ENCODE measurements around the gene BHMT. TPM values are rescaled to one million over a fixed set of nuclear protein-coding genes. Genes with fewer than 3 reads are reported as not detected.

Gene BHMT
- total RNA-seq, 1 donor from 2014 or later = not detected

DNA sequence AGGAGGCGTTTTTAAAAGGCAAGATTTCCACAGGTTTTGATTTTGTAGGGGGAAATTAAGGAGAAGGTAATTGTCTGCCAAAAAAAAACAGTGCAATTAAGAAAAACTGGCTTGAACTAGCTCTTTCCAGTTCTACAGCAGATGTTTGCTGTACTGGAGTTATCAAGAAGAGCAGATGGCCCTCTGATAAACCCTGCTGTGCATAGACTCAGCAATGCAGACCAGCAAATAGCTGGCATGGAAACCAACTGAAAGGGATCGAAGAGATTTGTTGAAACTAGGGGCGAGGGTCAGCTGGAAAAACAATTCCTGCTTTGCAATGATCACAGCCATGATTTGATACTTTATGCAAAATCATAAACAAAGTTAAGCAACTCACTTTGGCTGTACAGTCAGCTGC, 17.8 kb upstream of the BHMT start:
- Mint-ChIP-seq H3K27me3 (ENCODE audit: low read depth, unreplicated experiment) (no peaks in the 10 kb centered on the region), H3K4me1 (ENCODE audit: low read depth, unreplicated experiment) (no peaks in the 10 kb centered on the region), H3K27ac (ENCODE audit: unreplicated experiment) (no peak overlapping the region), H3K9me3 (ENCODE audit: unreplicated experiment) (no peaks in the 10 kb centered on the region), H3K4me3 (ENCODE audit: unreplicated experiment) (no peak overlapping the region), H3K36me3 (ENCODE audit: low read depth, unreplicated experiment) (no peaks in the 10 kb centered on the region)
- DNase-seq (ENCODE audit: low read depth) = no peak
- no peak for FAIRE-seq
- Histone ChIP-seq H3K36me3 (ENCODE audit: insufficient read depth, low read length) (no peaks in the 10 kb centered on the region), H3K9ac (ENCODE audit: low read length) (no peak overlapping the region), H3K4me3 (ENCODE audit: insufficient read depth, low read depth, low read length) (no peak overlapping the region), H2AFZ (ENCODE audit: low read depth, low read length) (no peak overlapping the region), H3K27me3 (ENCODE audit: insufficient read depth, low read length) (peaks cover 5% of the 10 kb centered on the region), H4K20me1 (ENCODE audit: insufficient read depth, low read length) (no peaks in the 10 kb centered on the region), H3K27ac (ENCODE audit: low read depth, low read length) (no peak overlapping the region), H3K79me2 (ENCODE audit: insufficient read depth, low read length) (no peaks in the 10 kb centered on the region), H3K4me1 (ENCODE audit: insufficient read depth, low read length) (no peaks in the 10 kb centered on the region), H3K9me3 (ENCODE audit: insufficient read depth, low read depth, low read length) (no peaks in the 10 kb centered on the region), H3K4me2 (ENCODE audit: low read length) (no peak overlapping the region)
- TF ChIP-seq EZH2 (IDR thresholded peaks at IDR 0.05; ENCODE audit: insufficient read depth, low read length) = no peak
- no peak for TF ChIP-seq CTCF (IDR thresholded peaks at IDR 0.05; ENCODE audit: insufficient read depth, low read depth, low read length)

- Mint-ChIP-seq H3K4me3 (ENCODE audit: unreplicated experiment) (no peak overlapping the region), H3K27me3 (ENCODE audit: low read depth, unreplicated experiment) (peaks cover 10% of the 10 kb centered on the region), H3K4me1 (ENCODE audit: low read depth, unreplicated experiment) (peaks cover 4% of the 10 kb centered on the region), H3K27ac (ENCODE audit: unreplicated experiment) (no peak overlapping the region), H3K9me3 (ENCODE audit: unreplicated experiment) (peaks cover 6% of the 10 kb centered on the region), H3K36me3 (ENCODE audit: low read depth, unreplicated experiment) (no peaks in the 10 kb centered on the region)
- no peaks in the 10 kb centered on the region for H3K4me1 ChIP-seq (ENCODE audit: insufficient read depth, low read length)
- no peaks in the 10 kb centered on the region for H3K36me3 ChIP-seq (ENCODE audit: insufficient read depth, low read length)
- FAIRE-seq = no peak
- H3K27ac ChIP-seq (ENCODE audit: low read depth, low read length) = no peak overlapping the region
- H3K27me3 ChIP-seq (ENCODE audit: insufficient read depth, low read length) = peaks cover 8% of the 10 kb centered on the region
- DNase-seq (ENCODE audit: low read depth) = no peak
- H3K9ac ChIP-seq (ENCODE audit: low read length) = no peak overlapping the region
- H4K20me1 ChIP-seq (ENCODE audit: insufficient read depth, low read length) = no peaks in the 10 kb centered on the region
- H3K4me3 ChIP-seq (ENCODE audit: insufficient read depth, low read depth, low read length) = no peak overlapping the region
- TF ChIP-seq CTCF (IDR thresholded peaks at IDR 0.05; ENCODE audit: insufficient read depth, low read depth, low read length) (no peak), EZH2 (IDR thresholded peaks at IDR 0.05; ENCODE audit: insufficient read depth, low read length) (no peak)
- H2AFZ ChIP-seq (ENCODE audit: low read depth, low read length) = no peak overlapping the region
- H3K79me2 ChIP-seq (ENCODE audit: insufficient read depth, low read length) = no peaks in the 10 kb centered on the region
- no peaks in the 10 kb centered on the region for H3K9me3 ChIP-seq (ENCODE audit: insufficient read depth, low read depth, low read length)
- no peak overlapping the region for H3K4me2 ChIP-seq (ENCODE audit: low read length)
These were observed 5.7 kb upstream of the BHMT start for GRCh38 chr5:79105868-79106267.

GRCh38 chr5:79107020-79107796, 4.4 kb upstream of the BHMT start:
- TF ChIP-seq EZH2 (IDR thresholded peaks at IDR 0.05; ENCODE audit: insufficient read depth, low read length) (no peak), CTCF (IDR thresholded peaks at IDR 0.05; ENCODE audit: insufficient read depth, low read depth, low read length) (no peak)
- FAIRE-seq (no peak), DNase-seq (ENCODE audit: low read depth) (peak; percentile 19)
- no peak overlapping the region for H3K27ac ChIP-seq (ENCODE audit: low read depth, low read length)
- Mint-ChIP-seq H3K9me3 (ENCODE audit: unreplicated experiment) (peaks cover 1% of the 10 kb centered on the region), H3K27me3 (ENCODE audit: low read depth, unreplicated experiment) (peaks cover 20% of the 10 kb centered on the region), H3K4me1 (ENCODE audit: low read depth, unreplicated experiment) (peaks cover 4% of the 10 kb centered on the region), H3K4me3 (ENCODE audit: unreplicated experiment) (no peak overlapping the region), H3K27ac (ENCODE audit: unreplicated experiment) (no peak overlapping the region), H3K36me3 (ENCODE audit: low read depth, unreplicated experiment) (no peaks in the 10 kb centered on the region)
- H2AFZ ChIP-seq (ENCODE audit: low read depth, low read length) = no peak overlapping the region
- no peaks in the 10 kb centered on the region for H3K36me3 ChIP-seq (ENCODE audit: insufficient read depth, low read length)
- no peak overlapping the region for H3K4me2 ChIP-seq (ENCODE audit: low read length)
- no peaks in the 10 kb centered on the region for H3K4me1 ChIP-seq (ENCODE audit: insufficient read depth, low read length)
- no peak overlapping the region for H3K4me3 ChIP-seq (ENCODE audit: insufficient read depth, low read depth, low read length)
- peaks cover 22% of the 10 kb centered on the region for H3K27me3 ChIP-seq (ENCODE audit: insufficient read depth, low read length)
- H3K9me3 ChIP-seq (ENCODE audit: insufficient read depth, low read depth, low read length) = no peaks in the 10 kb centered on the region
- H3K79me2 ChIP-seq (ENCODE audit: insufficient read depth, low read length) = no peaks in the 10 kb centered on the region
- no peaks in the 10 kb centered on the region for H4K20me1 ChIP-seq (ENCODE audit: insufficient read depth, low read length)
- H3K9ac ChIP-seq (ENCODE audit: low read length) = no peak overlapping the region

Data from astrocyte (in vitro differentiated cells and primary cell).